Measurements from ENCODE around the gene NIPAL4. TPM values are rescaled to one million over a fixed set of nuclear protein-coding genes. Genes with fewer than 3 reads are reported as not detected.
A peak's percentile ranks its signal among the peaks of the same experiment; 100 is the strongest.

NIPAL4 gene
- total RNA-seq, 1 donor from 2014 or later = 10.8 TPM

DNA sequence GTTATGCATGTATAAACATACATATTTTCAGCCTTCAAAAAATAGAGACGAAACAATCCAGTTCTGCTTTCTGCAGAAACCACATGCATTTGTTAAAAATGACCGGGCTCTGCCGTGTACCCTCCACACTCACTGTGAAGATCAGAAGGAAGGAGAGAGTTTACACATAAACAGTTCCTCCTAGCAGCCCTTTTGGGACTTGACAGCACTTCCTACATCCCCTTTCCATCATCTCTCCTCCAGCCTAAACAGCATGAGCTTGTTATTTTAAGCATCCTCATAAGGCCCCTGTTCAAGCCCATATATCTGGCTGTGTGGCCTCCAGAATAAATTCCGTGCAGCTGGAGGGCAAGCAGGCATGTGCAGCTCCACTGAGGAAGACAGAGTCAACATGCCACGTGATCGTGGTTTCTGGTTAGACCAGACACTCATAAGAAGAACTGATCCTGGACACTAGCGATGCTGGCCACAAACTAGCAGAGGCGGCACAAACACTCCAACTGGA, 42.2 kb downstream of the NIPAL4 start:
- no peak overlapping the region for H3K4me3 ChIP-seq (ENCODE audit: insufficient read depth, low read depth, low read length)

GRCh38 chr5:157504053-157504452, 44.0 kb downstream of the NIPAL4 start:
- H3K27me3 Mint-ChIP-seq (ENCODE audit: low read depth, unreplicated experiment) = no peaks in the 10 kb centered on the region
- no peak overlapping the region for H3K4me3 Mint-ChIP-seq (ENCODE audit: unreplicated experiment)
- H3K27ac Mint-ChIP-seq (ENCODE audit: unreplicated experiment) = no peak overlapping the region
- H3K4me3 ChIP-seq (ENCODE audit: insufficient read depth, low read depth, low read length) = no peak overlapping the region
- no peak for DNase-seq (ENCODE audit: low read depth)
- no peaks in the 10 kb centered on the region for H3K9me3 ChIP-seq (ENCODE audit: insufficient read depth, low read depth, low read length)
- peaks cover 43% of the 10 kb centered on the region for H3K36me3 Mint-ChIP-seq (ENCODE audit: low read depth, unreplicated experiment)
- no peaks in the 10 kb centered on the region for H3K9me3 Mint-ChIP-seq (ENCODE audit: unreplicated experiment)
- H2AFZ ChIP-seq (ENCODE audit: low read depth, low read length) = no peak overlapping the region
- peaks cover 7% of the 10 kb centered on the region for H3K4me1 ChIP-seq (ENCODE audit: insufficient read depth, low read length)
- peaks cover 22% of the 10 kb centered on the region for H3K4me1 Mint-ChIP-seq (ENCODE audit: low read depth, unreplicated experiment)
- TF ChIP-seq, protein P1, sequence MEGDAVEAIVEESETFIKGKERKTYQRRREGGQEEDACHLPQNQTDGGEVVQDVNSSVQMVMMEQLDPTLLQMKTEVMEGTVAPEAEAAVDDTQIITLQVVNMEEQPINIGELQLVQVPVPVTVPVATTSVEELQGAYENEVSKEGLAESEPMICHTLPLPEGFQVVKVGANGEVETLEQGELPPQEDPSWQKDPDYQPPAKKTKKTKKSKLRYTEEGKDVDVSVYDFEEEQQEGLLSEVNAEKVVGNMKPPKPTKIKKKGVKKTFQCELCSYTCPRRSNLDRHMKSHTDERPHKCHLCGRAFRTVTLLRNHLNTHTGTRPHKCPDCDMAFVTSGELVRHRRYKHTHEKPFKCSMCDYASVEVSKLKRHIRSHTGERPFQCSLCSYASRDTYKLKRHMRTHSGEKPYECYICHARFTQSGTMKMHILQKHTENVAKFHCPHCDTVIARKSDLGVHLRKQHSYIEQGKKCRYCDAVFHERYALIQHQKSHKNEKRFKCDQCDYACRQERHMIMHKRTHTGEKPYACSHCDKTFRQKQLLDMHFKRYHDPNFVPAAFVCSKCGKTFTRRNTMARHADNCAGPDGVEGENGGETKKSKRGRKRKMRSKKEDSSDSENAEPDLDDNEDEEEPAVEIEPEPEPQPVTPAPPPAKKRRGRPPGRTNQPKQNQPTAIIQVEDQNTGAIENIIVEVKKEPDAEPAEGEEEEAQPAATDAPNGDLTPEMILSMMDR (IDR thresholded peaks at IDR 0.05; ENCODE audit: insufficient read depth, low read depth, low read length) = no peak
- TF ChIP-seq EZH2 (IDR thresholded peaks at IDR 0.05; ENCODE audit: insufficient read depth, low read length) = no peak
- H3K27ac ChIP-seq (ENCODE audit: low read depth, low read length) = no peak overlapping the region
- peaks cover 73% of the 10 kb centered on the region for H3K79me2 ChIP-seq (ENCODE audit: insufficient read depth, low read length)
- H3K36me3 ChIP-seq (ENCODE audit: insufficient read depth, low read length) = peaks cover 85% of the 10 kb centered on the region
- H4K20me1 ChIP-seq (ENCODE audit: insufficient read depth, low read length) = peaks cover 44% of the 10 kb centered on the region
- no peaks in the 10 kb centered on the region for H3K27me3 ChIP-seq (ENCODE audit: insufficient read depth, low read length)
- no peak for FAIRE-seq
- no peak overlapping the region for H3K9ac ChIP-seq (ENCODE audit: low read length)
- H3K4me2 ChIP-seq (ENCODE audit: low read length) = no peak overlapping the region

More for the DNA sequence above, 42.2 kb downstream of the NIPAL4 start:
- Histone ChIP-seq H3K79me2 (ENCODE audit: insufficient read depth, low read length) (peaks cover 72% of the 10 kb centered on the region), H3K36me3 (ENCODE audit: insufficient read depth, low read length) (peaks cover 80% of the 10 kb centered on the region), H3K9me3 (ENCODE audit: insufficient read depth, low read depth, low read length) (no peaks in the 10 kb centered on the region), H3K4me1 (ENCODE audit: insufficient read depth, low read length) (peaks cover 2% of the 10 kb centered on the region), H3K27me3 (ENCODE audit: insufficient read depth, low read length) (no peaks in the 10 kb centered on the region), H3K9ac (ENCODE audit: low read length) (no peak overlapping the region), H2AFZ (ENCODE audit: low read depth, low read length) (no peak overlapping the region), H3K4me2 (ENCODE audit: low read length) (no peak overlapping the region), H3K27ac (ENCODE audit: low read depth, low read length) (no peak overlapping the region), H4K20me1 (ENCODE audit: insufficient read depth, low read length) (peaks cover 45% of the 10 kb centered on the region)
- Mint-ChIP-seq H3K27ac (ENCODE audit: unreplicated experiment) (no peak overlapping the region), H3K4me1 (ENCODE audit: low read depth, unreplicated experiment) (peaks cover 21% of the 10 kb centered on the region), H3K36me3 (ENCODE audit: low read depth, unreplicated experiment) (peaks cover 39% of the 10 kb centered on the region), H3K27me3 (ENCODE audit: low read depth, unreplicated experiment) (no peaks in the 10 kb centered on the region), H3K9me3 (ENCODE audit: unreplicated experiment) (no peaks in the 10 kb centered on the region), H3K4me3 (ENCODE audit: unreplicated experiment) (no peak overlapping the region)
- FAIRE-seq = no peak
- TF ChIP-seq, protein P1 (IDR thresholded peaks at IDR 0.05; ENCODE audit: insufficient read depth, low read depth, low read length) = no peak
- TF ChIP-seq EZH2 (IDR thresholded peaks at IDR 0.05; ENCODE audit: insufficient read depth, low read length) = no peak
- peak; percentile 36 for DNase-seq (ENCODE audit: low read depth)

DNA sequence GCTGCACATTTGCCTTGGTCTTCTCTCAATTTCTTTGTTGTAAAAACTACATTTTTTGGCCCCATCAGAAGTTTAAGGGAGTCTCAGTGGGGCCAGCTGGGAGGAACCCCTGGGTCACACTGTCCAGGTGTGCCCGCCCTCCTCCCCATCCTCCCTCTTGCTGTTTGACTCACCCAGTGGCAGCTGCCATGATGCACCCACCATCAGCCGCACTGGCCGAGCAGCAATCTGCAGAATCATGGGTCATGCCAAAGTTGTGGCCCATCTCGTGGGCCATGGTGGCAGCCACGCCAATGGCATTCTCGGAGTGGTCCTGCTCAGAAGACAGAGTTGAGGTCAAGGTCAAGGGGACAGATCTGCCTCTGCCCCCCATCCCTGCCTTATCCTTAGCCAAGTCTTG, 45.5 kb downstream of the NIPAL4 start:
- H3K9ac ChIP-seq (ENCODE audit: low read length) = no peak overlapping the region
- Mint-ChIP-seq H3K4me3 (ENCODE audit: unreplicated experiment) (no peak overlapping the region), H3K36me3 (ENCODE audit: low read depth, unreplicated experiment) (peaks cover 46% of the 10 kb centered on the region), H3K4me1 (ENCODE audit: low read depth, unreplicated experiment) (peaks cover 24% of the 10 kb centered on the region), H3K27ac (ENCODE audit: unreplicated experiment) (no peak overlapping the region), H3K9me3 (ENCODE audit: unreplicated experiment) (no peaks in the 10 kb centered on the region), H3K27me3 (ENCODE audit: low read depth, unreplicated experiment) (no peaks in the 10 kb centered on the region)
- no peak overlapping the region for H3K27ac ChIP-seq (ENCODE audit: low read depth, low read length)
- TF ChIP-seq EZH2 (IDR thresholded peaks at IDR 0.05; ENCODE audit: insufficient read depth, low read length) = no peak
- TF ChIP-seq, protein P1 (IDR thresholded peaks at IDR 0.05; ENCODE audit: insufficient read depth, low read depth, low read length) = no peak
- no peak overlapping the region for H3K4me3 ChIP-seq (ENCODE audit: insufficient read depth, low read depth, low read length)
- FAIRE-seq (no peak), DNase-seq (ENCODE audit: low read depth) (no peak)
- H4K20me1 ChIP-seq (ENCODE audit: insufficient read depth, low read length) = peaks cover 38% of the 10 kb centered on the region
- H3K27me3 ChIP-seq (ENCODE audit: insufficient read depth, low read length) = no peaks in the 10 kb centered on the region
- peaks cover 75% of the 10 kb centered on the region for H3K79me2 ChIP-seq (ENCODE audit: insufficient read depth, low read length)
- no peak overlapping the region for H3K4me2 ChIP-seq (ENCODE audit: low read length)
- peaks cover 7% of the 10 kb centered on the region for H3K4me1 ChIP-seq (ENCODE audit: insufficient read depth, low read length)
- no peaks in the 10 kb centered on the region for H3K9me3 ChIP-seq (ENCODE audit: insufficient read depth, low read depth, low read length)
- no peak overlapping the region for H2AFZ ChIP-seq (ENCODE audit: low read depth, low read length)
- peaks cover 88% of the 10 kb centered on the region for H3K36me3 ChIP-seq (ENCODE audit: insufficient read depth, low read length)

Measured in astrocyte (in vitro differentiated cells and primary cell).